Measurements from ENCODE around the gene MYRIP. TPM values are rescaled to one million over a fixed set of nuclear protein-coding genes. Genes with fewer than 3 reads are reported as not detected.

MYRIP gene
- total and polyA plus RNA-seq, 2 experiments from 2014 or later = 1.5 to 1.8 TPM

GRCh38 chr3:40292637-40293349 is 483.4 kb downstream of the MYRIP start:
- Histone ChIP-seq H2AFZ (no peak overlapping the region), H3K36me3 (ENCODE audit: insufficient read depth) (no peaks in the 10 kb centered on the region), H3F3A (replicated peaks; ENCODE audit: low read depth) (no peaks in the 10 kb centered on the region), H3K79me2 (replicated peaks; ENCODE audit: insufficient read depth) (no peaks in the 10 kb centered on the region), H3K9me2 (ENCODE audit: insufficient read depth) (no peaks in the 10 kb centered on the region), H3K4me1 (ENCODE audit: insufficient read depth) (peaks cover 12% of the 10 kb centered on the region), H3K27ac (ENCODE audit: low read depth) (peak overlapping the region; percentile 39; the same call in 1 of the 2 replicates), H3K4me2 (no peak overlapping the region), H3K4me3 (no peak overlapping the region), H3K27me3 (ENCODE audit: insufficient read depth) (no peaks in the 10 kb centered on the region), H4K20me1 (replicated peaks; ENCODE audit: insufficient read depth) (no peaks in the 10 kb centered on the region)
- peaks cover 11% of the 10 kb centered on the region for H3K27me3 Mint-ChIP-seq (ENCODE audit: insufficient read depth, low read depth, poor library complexity)
- ATAC-seq (peak; percentile 89), DNase-seq (ENCODE audit: low spot score) (peak; percentile 75)
- H3K27ac Mint-ChIP-seq = peak overlapping the region; percentile 71
- peaks cover 15% of the 10 kb centered on the region for H3K4me1 Mint-ChIP-seq
- peaks cover 18% of the 10 kb centered on the region for H3K36me3 Mint-ChIP-seq (ENCODE audit: low read depth)
- TF ChIP-seq ZNF462 (CRISPR knock-in tag; IDR thresholded peaks at IDR 0.05) (no peak), EZH2 (IDR thresholded peaks at IDR 0.05; ENCODE audit: low read depth, unreplicated experiment) (no peak), CREB1 (CRISPR knock-in tag; IDR thresholded peaks at IDR 0.05; ENCODE audit: low read depth) (peak; percentile 86), ZNF331 (CRISPR knock-in tag; IDR thresholded peaks at IDR 0.05; ENCODE audit: low read depth) (no peak), ETS1 (IDR thresholded peaks at IDR 0.05) (no peak), CTCF (conservative IDR thresholded peaks at IDR 0.05; ENCODE audit: low read depth in 2 of 2) (no peak), REST (IDR thresholded peaks at IDR 0.05; ENCODE audit: unreplicated experiment) (no peak), EZH2phosphoT487 (IDR thresholded peaks at IDR 0.05; ENCODE audit: unreplicated experiment) (no peak), JUNB (IDR thresholded peaks at IDR 0.05; ENCODE audit: unreplicated experiment) (no peak), NANOG (IDR thresholded peaks at IDR 0.05; ENCODE audit: borderline replicate concordance) (peak; percentile 42; the same call in 1 of the 2 replicates), POLR2AphosphoS5 (IDR thresholded peaks at IDR 0.05; ENCODE audit: low read depth) (no peak), ZNF114 (CRISPR knock-in tag; IDR thresholded peaks at IDR 0.05) (no peak), STAT1 (IDR thresholded peaks at IDR 0.05; ENCODE audit: unreplicated experiment) (no peak)
- H3K4me3 Mint-ChIP-seq = peak overlapping the region; percentile 16; the same call in 1 of the 3 replicates
- H3K9me3 Mint-ChIP-seq = peaks cover 10% of the 10 kb centered on the region
